GM12872 (cell line): ENCODE data around the gene NUP93.

Source experiments
- TF ChIP-seq, protein P1 (sequence below): IDR thresholded peaks from 3 replicates; pipeline ENCODE4 v1.5.1; 2011; ENCODE audit warnings: low read depth, mild to moderate bottlenecking, low read length, moderate library complexity; ENCODE audit not compliant: insufficient read depth

NUP93 gene

DNA sequence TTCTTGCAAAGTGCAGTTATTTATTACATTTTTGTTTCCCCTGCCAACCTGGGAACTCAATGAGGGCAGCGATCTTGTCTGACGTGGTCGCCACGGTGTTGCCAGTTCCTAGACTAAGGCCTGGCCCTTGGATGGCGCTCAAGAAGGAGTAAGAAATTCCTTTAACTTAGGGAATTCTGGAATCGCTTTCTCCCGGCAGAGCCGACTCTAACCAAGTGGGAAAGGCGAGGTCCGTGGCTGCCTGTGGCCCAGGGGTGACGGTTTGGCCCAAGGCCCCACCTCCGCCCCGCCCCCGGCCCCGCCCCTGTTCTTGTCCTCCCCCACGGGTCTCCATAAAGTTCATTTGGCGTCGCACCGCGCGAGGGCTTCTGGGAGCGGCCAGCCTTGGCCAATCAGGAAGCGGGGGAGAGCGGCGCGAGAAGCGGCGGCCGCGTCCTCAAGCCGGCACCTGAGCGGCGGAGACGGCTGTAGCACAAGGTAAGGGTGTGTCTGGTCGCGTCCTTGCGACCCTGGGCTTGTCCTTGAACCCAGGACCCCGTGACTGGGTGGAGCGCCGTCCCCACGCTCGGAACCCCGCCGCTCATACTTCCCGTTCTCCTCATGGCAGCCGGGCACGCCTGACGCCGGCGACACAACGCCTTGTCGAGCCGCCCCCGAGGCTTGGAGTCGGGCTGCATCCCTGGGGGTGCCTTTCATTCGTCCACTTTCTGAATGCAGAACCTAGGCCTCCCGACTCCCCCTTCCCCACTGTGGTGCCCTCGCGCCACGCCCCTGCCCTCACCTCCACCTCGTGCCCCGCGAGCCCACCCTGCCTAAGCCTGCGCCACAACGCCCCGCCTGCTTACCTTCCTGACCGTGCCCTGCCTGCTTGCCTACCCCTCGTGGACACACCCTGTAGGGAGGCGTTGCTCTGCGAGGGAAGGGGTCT, at the start of gene NUP93:
Gene NUP93, plus strand, starts transcription at position 395 of the 928 bp plus-strand sequence. CDS start 18,119 bp downstream, outside the sequence.
- TF ChIP-seq, protein P1, sequence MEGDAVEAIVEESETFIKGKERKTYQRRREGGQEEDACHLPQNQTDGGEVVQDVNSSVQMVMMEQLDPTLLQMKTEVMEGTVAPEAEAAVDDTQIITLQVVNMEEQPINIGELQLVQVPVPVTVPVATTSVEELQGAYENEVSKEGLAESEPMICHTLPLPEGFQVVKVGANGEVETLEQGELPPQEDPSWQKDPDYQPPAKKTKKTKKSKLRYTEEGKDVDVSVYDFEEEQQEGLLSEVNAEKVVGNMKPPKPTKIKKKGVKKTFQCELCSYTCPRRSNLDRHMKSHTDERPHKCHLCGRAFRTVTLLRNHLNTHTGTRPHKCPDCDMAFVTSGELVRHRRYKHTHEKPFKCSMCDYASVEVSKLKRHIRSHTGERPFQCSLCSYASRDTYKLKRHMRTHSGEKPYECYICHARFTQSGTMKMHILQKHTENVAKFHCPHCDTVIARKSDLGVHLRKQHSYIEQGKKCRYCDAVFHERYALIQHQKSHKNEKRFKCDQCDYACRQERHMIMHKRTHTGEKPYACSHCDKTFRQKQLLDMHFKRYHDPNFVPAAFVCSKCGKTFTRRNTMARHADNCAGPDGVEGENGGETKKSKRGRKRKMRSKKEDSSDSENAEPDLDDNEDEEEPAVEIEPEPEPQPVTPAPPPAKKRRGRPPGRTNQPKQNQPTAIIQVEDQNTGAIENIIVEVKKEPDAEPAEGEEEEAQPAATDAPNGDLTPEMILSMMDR, result no peak

- TF ChIP-seq, protein P1, result no peak
These were observed 47.8 kb upstream of the NUP93 start, which contains the start of gene MT1X for GRCh38 chr16:56681939-56682702. Gene MT1X (plus strand): TSS chr16:56682470. CDS start chr16:56682541, 71 bp downstream.

DNA sequence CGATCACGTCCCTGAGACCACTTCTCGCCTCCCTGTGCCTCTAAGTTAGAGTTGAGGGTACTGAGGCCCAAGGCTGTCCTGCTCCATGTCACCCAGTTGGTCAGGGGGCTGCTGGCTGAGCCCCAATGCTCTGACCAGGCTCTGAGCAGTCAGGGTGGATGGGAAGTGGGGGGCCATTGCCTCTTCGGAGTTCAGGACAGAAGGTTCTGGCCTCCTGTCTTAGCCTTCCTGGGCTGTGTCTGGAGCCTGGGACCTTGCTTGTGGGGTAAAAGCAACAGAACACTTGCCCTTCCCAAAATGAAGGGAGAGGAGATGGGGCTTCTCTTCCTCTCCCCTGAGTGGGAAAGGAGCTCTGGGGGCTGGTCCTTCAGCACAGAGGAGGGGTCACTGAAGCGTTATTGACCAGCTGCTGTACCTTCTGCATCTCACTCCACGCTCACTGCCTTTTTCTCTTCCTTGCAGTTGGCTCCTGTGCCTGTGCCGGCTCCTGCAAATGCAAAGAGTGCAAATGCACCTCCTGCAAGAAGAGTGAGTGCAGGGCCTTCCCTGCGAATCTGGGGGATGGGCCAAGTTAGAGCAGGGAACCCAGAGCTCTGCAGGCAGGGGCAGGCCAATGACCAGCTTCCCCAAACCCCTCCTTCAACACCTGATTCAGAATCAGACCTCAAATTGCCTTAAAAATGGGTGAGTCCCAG, 47.1 kb upstream of the NUP93 start:
- TF ChIP-seq, protein P1, result no peak

DNA sequence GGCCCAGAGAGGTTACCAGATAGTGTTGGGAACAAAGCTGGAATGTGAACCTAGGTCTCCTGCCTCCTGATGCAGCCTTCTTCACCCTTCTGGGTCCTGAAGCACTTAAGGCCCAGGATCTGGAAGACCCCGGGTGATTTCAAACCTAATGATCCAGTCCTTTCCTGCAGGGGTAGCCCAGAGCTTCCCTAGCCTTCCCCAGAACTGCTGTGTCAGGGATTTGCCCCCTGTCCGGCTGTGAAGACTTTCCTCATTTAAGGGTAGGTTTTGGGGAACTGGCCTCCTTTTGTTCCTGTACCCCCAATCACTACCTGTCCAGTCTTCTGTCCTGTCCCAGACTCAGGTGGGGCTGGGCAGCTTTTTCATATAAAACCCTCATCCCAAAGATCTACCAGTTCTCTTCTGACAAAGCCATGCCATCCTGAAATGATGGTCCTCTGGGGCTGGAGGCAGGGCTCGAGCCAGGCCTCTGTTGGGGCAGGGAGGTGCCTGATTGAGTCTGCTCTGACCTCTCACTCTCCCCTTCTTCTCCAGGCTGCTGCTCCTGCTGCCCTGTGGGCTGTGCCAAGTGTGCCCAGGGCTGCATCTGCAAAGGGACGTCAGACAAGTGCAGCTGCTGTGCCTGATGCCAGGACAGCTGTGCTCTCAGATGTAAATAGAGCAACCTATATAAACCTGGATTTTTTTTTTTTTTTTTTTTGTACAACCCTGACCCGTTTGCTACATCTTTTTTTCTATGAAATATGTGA, 46.3 kb upstream of the NUP93 start:
- TF ChIP-seq, protein P1, result no peak

DNA sequence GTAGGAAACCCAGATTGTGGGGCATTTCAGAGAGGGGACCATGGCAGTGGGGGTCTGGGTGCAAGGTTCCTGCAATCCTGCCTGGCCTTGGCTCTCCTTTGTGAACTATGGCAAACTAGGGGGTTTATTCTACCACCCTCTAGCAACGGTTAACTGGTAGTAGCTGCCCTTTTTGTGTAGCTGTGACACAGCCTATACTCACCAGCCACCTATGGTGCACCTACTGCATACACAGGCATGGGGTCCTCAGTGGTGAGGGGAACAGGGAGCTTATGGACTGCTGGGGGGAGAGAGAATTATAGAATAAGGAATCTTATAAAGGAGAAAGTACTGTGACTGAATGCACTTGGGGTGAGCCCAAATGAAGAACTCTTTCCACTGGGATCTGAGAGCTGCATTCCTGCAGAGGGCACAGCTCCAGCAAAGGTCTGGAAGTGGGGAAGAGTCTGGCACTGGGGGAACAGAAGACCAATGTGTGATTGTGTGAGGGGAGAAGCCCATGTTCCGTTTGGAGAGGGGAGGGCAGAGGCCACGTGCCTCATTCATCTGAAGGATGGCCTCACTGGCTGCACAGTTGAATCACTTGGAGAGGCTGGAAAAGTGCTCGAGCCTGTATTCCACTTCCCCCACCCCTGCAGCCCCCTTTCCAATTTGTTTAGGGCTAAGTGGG, 45.5 kb upstream of the NUP93 start:
- TF ChIP-seq, protein P1, result no peak

GRCh38 chr16:56684926-56685590, 44.9 kb upstream of the NUP93 start:
- TF ChIP-seq, protein P1, result no peak
